Neuronal stem cell (in vitro differentiated cells): ENCODE results near the gene THADA.

ENCODE experiments used
- DNase-seq: peaks from one replicate; pipeline ENCODE4 v3.0.0-alpha.2; 2013; ENCODE audit warnings: low spot score
- H2AFZ ChIP-seq: one replicate; pipeline ENCODE4 v1.6.1; 2013; ENCODE audit warnings: mild to moderate bottlenecking, low read length, inconsistent platforms
- H2AK5ac ChIP-seq: 2 replicates; pipeline ENCODE4 v1.6.1; 2013; ENCODE audit warnings: low read depth, mild to moderate bottlenecking, inconsistent platforms, low read length, moderate library complexity, mixed read lengths
- H2BK120ac ChIP-seq: 2 replicates; pipeline ENCODE4 v1.6.1; 2013; ENCODE audit warnings: low read depth, mild to moderate bottlenecking, inconsistent platforms, low read length, moderate library complexity, mixed read lengths
- H2BK12ac ChIP-seq: one replicate; pipeline ENCODE4 v1.6.1; 2013; ENCODE audit warnings: low read length, inconsistent platforms
- H2BK15ac ChIP-seq: 2 replicates; pipeline ENCODE4 v1.6.1; 2013; ENCODE audit warnings: mild to moderate bottlenecking, low read length, inconsistent platforms, mixed read lengths
- H2BK5ac ChIP-seq: one replicate; pipeline ENCODE4 v1.6.1; 2013; ENCODE audit warnings: inconsistent platforms, mild to moderate bottlenecking, low read length, moderate library complexity
- H3K14ac ChIP-seq: one replicate; pipeline ENCODE4 v1.6.1; 2013; ENCODE audit warnings: low read length, inconsistent platforms
- H3K18ac ChIP-seq: 2 replicates; pipeline ENCODE4 v1.6.1; 2013; ENCODE audit warnings: low read length, inconsistent platforms
- H3K23ac ChIP-seq: 2 replicates; pipeline ENCODE4 v1.6.1; 2013; ENCODE audit warnings: low read depth, mild to moderate bottlenecking, mixed read lengths, low read length, inconsistent platforms; ENCODE audit not compliant: poor library complexity
- H3K27ac ChIP-seq: replicated peaks from 3 replicates; pipeline ENCODE4 v1.5.1; 2013; ENCODE audit warnings: low read length, inconsistent platforms
- H3K27me3 ChIP-seq, 3 experiments: 2 replicates each; pipeline ENCODE4 v1.6.1; 2013; ENCODE audit warnings: low read length in 3 of 3, mild to moderate bottlenecking in 2 of 3, inconsistent platforms in 1 of 3, low read depth in 1 of 3, mixed read lengths in 1 of 3, moderate library complexity in 1 of 3; ENCODE audit not compliant: control insufficient read depth in 3 of 3, insufficient read depth in 3 of 3
- H3K36me3 ChIP-seq, 2 donors: replicated peaks in 1 of 2; 2 replicates each; pipeline ENCODE4 v1.6.1; 2013; ENCODE audit warnings: low read length in 2 of 2; ENCODE audit not compliant: control insufficient read depth in 2 of 2, insufficient read depth in 2 of 2
- H3K4ac ChIP-seq: 2 replicates; pipeline ENCODE4 v1.6.1; 2013; ENCODE audit warnings: inconsistent platforms, mild to moderate bottlenecking, low read length, moderate library complexity
- H3K4me1 ChIP-seq, 2 donors: 1 replicate in 1 of 2; 2 replicates in 1 of 2; pipeline ENCODE4 v1.6.1; 2013; ENCODE audit warnings: low read length in 2 of 2, low read depth in 1 of 2; ENCODE audit not compliant: control insufficient read depth in 2 of 2, insufficient read depth in 1 of 2
- H3K4me2 ChIP-seq: one replicate; pipeline ENCODE4 v1.6.1; 2013; ENCODE audit warnings: mild to moderate bottlenecking, low read length, inconsistent platforms; ENCODE audit not compliant: insufficient read depth, poor library complexity, severe bottlenecking
- H3K4me3 ChIP-seq, 2 donors: 2 replicates each; pipeline ENCODE4 v1.5.1; 2013; ENCODE audit warnings: low read length in 2 of 2, mild to moderate bottlenecking in 2 of 2, inconsistent platforms in 1 of 2, moderate library complexity in 1 of 2
- H3K79me1 ChIP-seq: one replicate; pipeline ENCODE4 v1.6.1; 2013; ENCODE audit warnings: low read depth, mild to moderate bottlenecking, inconsistent platforms, low read length, moderate library complexity
- H3K9ac ChIP-seq: one replicate; pipeline ENCODE4 v1.6.1; 2013; ENCODE audit warnings: mild to moderate bottlenecking, low read depth, low read length, inconsistent platforms; ENCODE audit not compliant: poor library complexity
- H3K9me3 ChIP-seq, 2 donors: replicated peaks in 1 of 2; 2 replicates each; pipeline versions ENCODE3 to v1.6.1; 2013; ENCODE audit warnings: low read length in 2 of 2, mild to moderate bottlenecking in 2 of 2, inconsistent platforms in 1 of 2, low read depth in 1 of 2, mixed read lengths in 1 of 2, moderate library complexity in 1 of 2; ENCODE audit not compliant: control insufficient read depth in 2 of 2, insufficient read depth in 1 of 2
- H4K8ac ChIP-seq: one replicate; pipeline ENCODE4 v1.6.1; 2013; ENCODE audit warnings: low read depth, mild to moderate bottlenecking, inconsistent platforms, low read length, moderate library complexity
- H4K91ac ChIP-seq: one replicate; pipeline ENCODE4 v1.6.1; 2013; ENCODE audit warnings: low read length, low read depth, mild to moderate bottlenecking, inconsistent platforms; ENCODE audit not compliant: poor library complexity
- whole genome bisulfite sequencing, 2 donors: extraction: QIAGEN DNeasy Blood & Tissue Kit; methylation state at CpG; one replicate each; pipeline ENCODE4 v1.1.7; 2013; ENCODE audit warnings: missing lambda C conversion rate in 2 of 2, mixed read lengths in 1 of 2; ENCODE audit not compliant: insufficient read length in 2 of 2, insufficient replicate concordance in 1 of 2; ENCODE audit errors: extremely low coverage in 2 of 2; 5-methylcytosine and 5-hydroxymethylcytosine counted together

The THADA gene

DNA sequence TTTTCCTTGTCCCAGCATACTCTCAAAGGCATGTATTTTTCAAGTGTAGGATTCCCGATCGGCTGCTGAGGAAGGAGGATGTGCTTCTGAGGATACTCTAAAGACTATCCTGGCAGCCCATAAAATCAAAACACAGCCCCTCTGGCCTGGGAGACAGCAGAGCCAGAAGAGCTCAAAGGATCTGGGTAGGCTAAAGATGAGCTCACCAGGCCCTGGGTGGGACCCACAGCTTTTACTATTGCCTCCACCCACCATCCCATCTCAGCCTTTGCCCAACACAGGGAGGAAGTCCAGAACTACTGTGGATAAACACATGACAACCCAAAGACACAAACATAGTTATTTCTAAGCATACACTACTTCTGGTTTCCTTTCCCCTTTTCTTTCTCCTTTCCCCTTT lies 290.3 kb downstream of the THADA start:
- no peak overlapping the region for H4K91ac ChIP-seq
- H3K4me2 ChIP-seq = no peak overlapping the region
- no peaks in the 10 kb centered on the region for H3K79me1 ChIP-seq
- no peak overlapping the region for H3K14ac ChIP-seq
- peaks cover 0 to 4% of the 10 kb centered on the region in 2 donors for H3K9me3 ChIP-seq
- H3K4me1 ChIP-seq = peaks cover 0 to 5% of the 10 kb centered on the region in 2 donors
- H2BK15ac ChIP-seq = no peak overlapping the region
- H2BK12ac ChIP-seq = no peak overlapping the region
- no peak overlapping the region for H3K4ac ChIP-seq
- no peaks in the 10 kb centered on the region for H3K36me3 ChIP-seq
- no peak overlapping the region for H2BK120ac ChIP-seq
- no peaks in the 10 kb centered on the region for H3K27me3 ChIP-seq
- no peak overlapping the region for H3K27ac ChIP-seq
- no peak overlapping the region for H3K18ac ChIP-seq
- no peak overlapping the region for H3K4me3 ChIP-seq
- H4K8ac ChIP-seq = no peak overlapping the region
- H2BK5ac ChIP-seq = no peak overlapping the region
- no peak overlapping the region for H3K23ac ChIP-seq
- H3K9ac ChIP-seq = no peak overlapping the region
- no peak overlapping the region for H2AFZ ChIP-seq
- H2AK5ac ChIP-seq = no peak overlapping the region
- WGBS, 2 donors = no CpG with 5 or more reads among the region's 2 CpGs
- no peak for DNase-seq

DNA sequence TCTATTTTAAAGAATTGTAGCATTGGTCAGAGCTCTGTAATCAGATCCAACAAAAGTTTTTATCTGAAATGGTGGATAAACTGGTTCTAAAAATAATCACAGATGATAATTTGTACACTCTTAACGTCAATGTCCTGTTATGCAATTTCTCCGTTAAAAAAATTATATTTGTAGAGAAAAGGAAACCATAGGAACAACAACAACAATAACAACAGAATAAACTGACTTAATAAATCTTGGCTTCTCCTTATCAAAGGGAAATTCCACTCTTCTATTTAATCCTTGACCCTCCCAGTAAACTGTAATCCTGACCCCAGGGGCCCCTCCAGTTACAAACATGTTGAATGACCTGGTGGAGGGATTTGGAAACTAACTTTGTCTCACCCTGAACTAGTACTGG lies 290.8 kb downstream of the THADA start:
- Histone ChIP-seq H4K8ac (no peak overlapping the region), H2BK5ac (no peak overlapping the region), H3K4me1 (peaks cover 0 to 5% of the 10 kb centered on the region in 2 donors), H3K4ac (no peak overlapping the region), H3K9ac (no peak overlapping the region), H2BK15ac (no peak overlapping the region), H3K9me3 (peaks cover 0 to 4% of the 10 kb centered on the region in 2 donors), H3K27ac (no peak overlapping the region), H3K27me3 (no peaks in the 10 kb centered on the region), H3K36me3 (no peaks in the 10 kb centered on the region), H3K14ac (no peak overlapping the region), H2AK5ac (no peak overlapping the region), H3K4me3 (no peak overlapping the region), H2AFZ (no peak overlapping the region), H2BK12ac (no peak overlapping the region), H4K91ac (no peak overlapping the region), H3K23ac (no peak overlapping the region), H2BK120ac (no peak overlapping the region), H3K4me2 (no peak overlapping the region), H3K18ac (no peak overlapping the region), H3K79me1 (no peaks in the 10 kb centered on the region)
- no peak for DNase-seq
- no CpG with 5 or more reads among the region's 2 CpGs for WGBS, 2 donors

DNA sequence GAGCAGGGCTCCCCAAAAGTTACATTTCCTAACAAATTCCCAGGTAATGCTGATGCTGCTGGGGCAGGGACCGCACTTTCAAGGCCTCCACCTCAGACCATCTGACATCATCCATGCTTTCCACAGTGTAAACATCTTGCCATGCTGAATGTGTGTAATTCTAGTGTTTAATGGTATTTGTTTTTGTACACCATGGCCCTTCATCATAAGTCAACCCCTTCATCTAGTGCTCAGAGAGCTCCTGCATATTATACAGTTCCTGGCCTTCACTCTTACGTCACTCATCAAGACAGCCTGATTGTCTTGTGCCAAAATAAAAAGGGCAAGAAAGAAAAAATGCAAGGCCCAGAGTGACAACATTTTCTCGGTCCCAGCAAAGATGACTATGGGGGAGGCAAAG lies 291.9 kb downstream of the THADA start:
- peaks cover 0 to 4% of the 10 kb centered on the region in 2 donors for H3K9me3 ChIP-seq
- no peaks in the 10 kb centered on the region for H3K79me1 ChIP-seq
- H3K4ac ChIP-seq = no peak overlapping the region
- no peak overlapping the region for H2AFZ ChIP-seq
- H2BK15ac ChIP-seq = no peak overlapping the region
- no peak overlapping the region for H2AK5ac ChIP-seq
- H4K8ac ChIP-seq = no peak overlapping the region
- no peak overlapping the region for H3K23ac ChIP-seq
- no peak overlapping the region for H3K9ac ChIP-seq
- no peak overlapping the region for H2BK12ac ChIP-seq
- DNase-seq = no peak
- H3K4me1 ChIP-seq = peaks cover 0 to 5% of the 10 kb centered on the region in 2 donors
- H3K14ac ChIP-seq = no peak overlapping the region
- no peaks in the 10 kb centered on the region for H3K27me3 ChIP-seq
- WGBS, 2 donors = no CpG with 5 or more reads among the region's 3 CpGs
- H3K4me2 ChIP-seq = no peak overlapping the region
- no peak overlapping the region for H4K91ac ChIP-seq
- H3K18ac ChIP-seq = no peak overlapping the region
- H3K4me3 ChIP-seq = no peak overlapping the region
- no peak overlapping the region for H3K27ac ChIP-seq
- no peaks in the 10 kb centered on the region for H3K36me3 ChIP-seq
- no peak overlapping the region for H2BK5ac ChIP-seq
- no peak overlapping the region for H2BK120ac ChIP-seq

DNA sequence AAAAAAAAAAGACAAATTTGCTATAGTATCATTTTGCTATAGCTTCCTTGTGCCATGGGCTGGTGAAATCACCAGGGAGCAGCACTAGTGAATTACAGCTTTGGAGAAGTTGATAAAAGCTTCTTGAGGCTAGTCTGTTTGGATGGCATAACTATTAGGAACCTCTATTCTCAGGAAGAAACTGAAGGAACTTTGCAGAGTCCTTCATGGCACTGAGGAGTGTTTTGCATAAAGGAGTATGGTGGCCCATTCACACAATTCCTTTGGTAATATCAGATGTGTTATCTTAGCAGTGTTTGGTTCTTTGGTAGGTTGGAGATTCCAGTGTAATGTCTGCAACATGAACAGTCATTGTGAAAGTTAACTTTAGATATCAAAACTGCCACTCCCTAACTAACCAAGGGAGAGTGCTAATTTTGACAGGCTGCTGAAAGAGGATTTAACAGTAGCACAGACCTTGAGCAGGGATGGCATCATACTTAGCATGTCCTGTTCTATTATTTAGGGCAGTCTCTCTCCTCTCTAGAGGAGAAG lies 292.8 kb downstream of the THADA start:
- H3K36me3 ChIP-seq = no peaks in the 10 kb centered on the region
- H3K4me1 ChIP-seq = peaks cover 0 to 7% of the 10 kb centered on the region in 2 donors
- no peak overlapping the region for H4K91ac ChIP-seq
- H3K23ac ChIP-seq = no peak overlapping the region
- H3K4me2 ChIP-seq = no peak overlapping the region
- H3K9me3 ChIP-seq = peaks cover 0 to 4% of the 10 kb centered on the region in 2 donors
- H4K8ac ChIP-seq = no peak overlapping the region
- H3K4me3 ChIP-seq = no peak overlapping the region
- H3K14ac ChIP-seq = no peak overlapping the region
- no peak overlapping the region for H3K9ac ChIP-seq
- no peak overlapping the region for H2BK12ac ChIP-seq
- no peak overlapping the region for H2BK120ac ChIP-seq
- H3K18ac ChIP-seq = no peak overlapping the region
- no peaks in the 10 kb centered on the region for H3K79me1 ChIP-seq
- H2AFZ ChIP-seq = no peak overlapping the region
- DNase-seq = no peak
- no peak overlapping the region for H3K4ac ChIP-seq
- no peak overlapping the region for H2BK5ac ChIP-seq
- no peaks in the 10 kb centered on the region for H3K27me3 ChIP-seq
- H2BK15ac ChIP-seq = no peak overlapping the region
- no peak overlapping the region for H3K27ac ChIP-seq
- H2AK5ac ChIP-seq = no peak overlapping the region
